Nephron (organoid): ENCODE results near the gene POMGNT2.

Experiments
- H3K27ac Mint-ChIP-seq, 3 experiments: 2 replicates each; pipeline ENCODE4 v1.8.0; 2020; ENCODE audit warnings: mixed read lengths in 3 of 3, mild to moderate bottlenecking in 2 of 3, moderate library complexity in 1 of 3
- H3K27me3 Mint-ChIP-seq: 2 replicates; pipeline ENCODE4 v1.8.0; 2021; ENCODE audit warnings: low read depth, mild to moderate bottlenecking, moderate library complexity, mixed read lengths
- H3K36me3 Mint-ChIP-seq: 2 replicates; pipeline ENCODE4 v1.8.0; 2020; ENCODE audit warnings: low read depth, mixed read lengths
- H3K4me1 Mint-ChIP-seq: 2 replicates; pipeline ENCODE4 v1.8.0; 2020; ENCODE audit warnings: mixed read lengths
- H3K4me3 Mint-ChIP-seq, 3 experiments: 2 replicates each; pipeline ENCODE4 v1.8.0; 2020; ENCODE audit warnings: mild to moderate bottlenecking in 3 of 3, mixed read lengths in 3 of 3, moderate library complexity in 2 of 3
- H3K9me3 Mint-ChIP-seq: 2 replicates; pipeline ENCODE4 v1.8.0; 2020; ENCODE audit warnings: mixed read lengths
- CTCF ChIP-seq, 3 experiments: fragments of 200-600 bp; sonication (generic); IDR thresholded peaks; one replicate each; pipeline ENCODE4 v1.5.0; 2021; ENCODE audit warnings: antibody characterized with exemption in 3 of 3; ENCODE audit not compliant: unreplicated experiment in 3 of 3

The POMGNT2 gene

GRCh38 chr3:43077707-43078106 lies 28.2 kb downstream of the POMGNT2 start:
- peaks cover 44% of the 10 kb centered on the region for H3K36me3 Mint-ChIP-seq
- no peak overlapping the region for H3K27ac Mint-ChIP-seq
- no peaks in the 10 kb centered on the region for H3K4me1 Mint-ChIP-seq
- no peak for TF ChIP-seq CTCF (IDR thresholded peaks at IDR 0.05; ENCODE audit: unreplicated experiment in 3 of 3)
- no peak overlapping the region for H3K4me3 Mint-ChIP-seq
- H3K27me3 Mint-ChIP-seq = peaks cover 4% of the 10 kb centered on the region
- peaks cover 2% of the 10 kb centered on the region for H3K9me3 Mint-ChIP-seq

GRCh38 chr3:43077261-43077660 lies 28.6 kb downstream of the POMGNT2 start:
- H3K4me3 Mint-ChIP-seq = no peak overlapping the region

GRCh38 chr3:43076857-43077256 lies 29.0 kb downstream of the POMGNT2 start:
- no peak overlapping the region for H3K4me3 Mint-ChIP-seq
- peaks cover 4% of the 10 kb centered on the region for H3K27me3 Mint-ChIP-seq
- peaks cover 2% of the 10 kb centered on the region for H3K9me3 Mint-ChIP-seq

More at GRCh38 chr3:43077261-43077660, 28.6 kb downstream of the POMGNT2 start:
- Mint-ChIP-seq H3K9me3 (peaks cover 2% of the 10 kb centered on the region), H3K4me1 (no peaks in the 10 kb centered on the region), H3K36me3 (peaks cover 41% of the 10 kb centered on the region), H3K27me3 (peaks cover 4% of the 10 kb centered on the region), H3K27ac (no peak overlapping the region)
- TF ChIP-seq CTCF (IDR thresholded peaks at IDR 0.05; ENCODE audit: unreplicated experiment in 3 of 3) = no peak

GRCh38 chr3:43075904-43076661 lies 29.8 kb downstream of the POMGNT2 start:
- Mint-ChIP-seq H3K9me3 (peaks cover 2% of the 10 kb centered on the region), H3K27ac (no peak overlapping the region), H3K4me3 (no peak overlapping the region), H3K4me1 (no peaks in the 10 kb centered on the region), H3K27me3 (peaks cover 4% of the 10 kb centered on the region), H3K36me3 (peaks cover 40% of the 10 kb centered on the region)
- no peak for TF ChIP-seq CTCF (IDR thresholded peaks at IDR 0.05; ENCODE audit: unreplicated experiment in 3 of 3)

More at GRCh38 chr3:43076857-43077256, 29.0 kb downstream of the POMGNT2 start:
- H3K4me1 Mint-ChIP-seq = no peaks in the 10 kb centered on the region
- H3K27ac Mint-ChIP-seq = no peak overlapping the region
- TF ChIP-seq CTCF (IDR thresholded peaks at IDR 0.05; ENCODE audit: unreplicated experiment in 3 of 3) = no peak
- H3K36me3 Mint-ChIP-seq = peaks cover 41% of the 10 kb centered on the region

GRCh38 chr3:43074901-43075689 lies 30.8 kb downstream of the POMGNT2 start:
- no peak for TF ChIP-seq CTCF (IDR thresholded peaks at IDR 0.05; ENCODE audit: unreplicated experiment in 3 of 3)
- H3K4me3 Mint-ChIP-seq = no peak overlapping the region
- H3K36me3 Mint-ChIP-seq = peaks cover 30% of the 10 kb centered on the region
- H3K27me3 Mint-ChIP-seq = peaks cover 4% of the 10 kb centered on the region
- no peaks in the 10 kb centered on the region for H3K4me1 Mint-ChIP-seq
- H3K9me3 Mint-ChIP-seq = peaks cover 2% of the 10 kb centered on the region
- H3K27ac Mint-ChIP-seq = no peak overlapping the region
